ENCODE measurements around the gene ALOX15. TPM values are rescaled to one million over a fixed set of nuclear protein-coding genes. Genes with fewer than 3 reads are reported as not detected.

The ALOX15 gene
- total RNA-seq, 1 experiment from 2014 or later = not detected

DNA sequence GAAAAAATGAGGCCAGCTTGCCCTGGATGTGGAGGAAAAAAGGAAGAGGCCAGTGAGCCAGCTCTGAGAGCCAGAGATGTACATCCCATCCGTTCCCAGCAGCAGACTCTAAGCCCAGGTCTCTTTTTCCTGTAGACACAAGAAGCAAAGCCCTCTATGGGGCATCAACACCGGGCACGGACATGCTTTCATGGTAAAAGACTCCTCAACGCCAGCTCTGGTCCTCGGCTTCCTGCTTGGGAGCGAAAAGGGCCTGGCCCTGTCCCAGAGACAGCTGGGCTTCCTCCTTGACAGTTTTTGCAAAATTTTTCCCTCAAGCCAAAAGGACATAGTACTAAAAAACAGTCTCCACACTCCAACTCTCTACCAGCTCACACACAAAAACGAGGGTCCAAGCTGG is 35.3 kb upstream of the ALOX15 start:
- DNase-seq (ENCODE audit: low read depth, low spot score) = no peak
- BruUV-seq (replicated peaks) = no TSS peak
- in situ Hi-C loops (cut with HindIII; ENCODE audit: low pct_unique_long_range_greater_than_20kb, low sequenced_read_pairs) = no loop called here
- no peak for ATAC-seq
- intact Hi-C loops (cut with micrococcal nuclease; ENCODE audit: unreplicated experiment) = no loop called here
- Histone ChIP-seq H3K4me1 (ENCODE audit: control insufficient read depth, insufficient read depth, low read length) (peaks cover 8% of the 10 kb centered on the region; the same call in 1 of the 2 replicates), H3K27me3 (ENCODE audit: control insufficient read depth, insufficient read depth, low read length) (no peaks in the 10 kb centered on the region), H3K36me3 (ENCODE audit: control insufficient read depth, insufficient read depth, low read length) (peaks cover 5% of the 10 kb centered on the region), H3K27ac (ENCODE audit: low read length) (no peak overlapping the region), H3K9me3 (ENCODE audit: control insufficient read depth, insufficient read depth, low read depth, low read length) (no peaks in the 10 kb centered on the region), H3K4me3 (ENCODE audit: low read depth in 2 of 2, low read length in 2 of 2) (no peak overlapping the region)
- TF ChIP-seq SIN3A (IDR thresholded peaks at IDR 0.05; ENCODE audit: borderline replicate concordance, insufficient read depth, low read depth, low read length) (no peak), TCF7L2 (IDR thresholded peaks at IDR 0.05; ENCODE audit: low read depth, low read length) (no peak), POLR2AphosphoS5 (IDR thresholded peaks at IDR 0.05; ENCODE audit: low read depth, low read length) (no peak)
- TF ChIP-seq, protein P1, sequence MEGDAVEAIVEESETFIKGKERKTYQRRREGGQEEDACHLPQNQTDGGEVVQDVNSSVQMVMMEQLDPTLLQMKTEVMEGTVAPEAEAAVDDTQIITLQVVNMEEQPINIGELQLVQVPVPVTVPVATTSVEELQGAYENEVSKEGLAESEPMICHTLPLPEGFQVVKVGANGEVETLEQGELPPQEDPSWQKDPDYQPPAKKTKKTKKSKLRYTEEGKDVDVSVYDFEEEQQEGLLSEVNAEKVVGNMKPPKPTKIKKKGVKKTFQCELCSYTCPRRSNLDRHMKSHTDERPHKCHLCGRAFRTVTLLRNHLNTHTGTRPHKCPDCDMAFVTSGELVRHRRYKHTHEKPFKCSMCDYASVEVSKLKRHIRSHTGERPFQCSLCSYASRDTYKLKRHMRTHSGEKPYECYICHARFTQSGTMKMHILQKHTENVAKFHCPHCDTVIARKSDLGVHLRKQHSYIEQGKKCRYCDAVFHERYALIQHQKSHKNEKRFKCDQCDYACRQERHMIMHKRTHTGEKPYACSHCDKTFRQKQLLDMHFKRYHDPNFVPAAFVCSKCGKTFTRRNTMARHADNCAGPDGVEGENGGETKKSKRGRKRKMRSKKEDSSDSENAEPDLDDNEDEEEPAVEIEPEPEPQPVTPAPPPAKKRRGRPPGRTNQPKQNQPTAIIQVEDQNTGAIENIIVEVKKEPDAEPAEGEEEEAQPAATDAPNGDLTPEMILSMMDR (IDR thresholded peaks at IDR 0.05) = no peak
- TF ChIP-seq, protein P2, sequence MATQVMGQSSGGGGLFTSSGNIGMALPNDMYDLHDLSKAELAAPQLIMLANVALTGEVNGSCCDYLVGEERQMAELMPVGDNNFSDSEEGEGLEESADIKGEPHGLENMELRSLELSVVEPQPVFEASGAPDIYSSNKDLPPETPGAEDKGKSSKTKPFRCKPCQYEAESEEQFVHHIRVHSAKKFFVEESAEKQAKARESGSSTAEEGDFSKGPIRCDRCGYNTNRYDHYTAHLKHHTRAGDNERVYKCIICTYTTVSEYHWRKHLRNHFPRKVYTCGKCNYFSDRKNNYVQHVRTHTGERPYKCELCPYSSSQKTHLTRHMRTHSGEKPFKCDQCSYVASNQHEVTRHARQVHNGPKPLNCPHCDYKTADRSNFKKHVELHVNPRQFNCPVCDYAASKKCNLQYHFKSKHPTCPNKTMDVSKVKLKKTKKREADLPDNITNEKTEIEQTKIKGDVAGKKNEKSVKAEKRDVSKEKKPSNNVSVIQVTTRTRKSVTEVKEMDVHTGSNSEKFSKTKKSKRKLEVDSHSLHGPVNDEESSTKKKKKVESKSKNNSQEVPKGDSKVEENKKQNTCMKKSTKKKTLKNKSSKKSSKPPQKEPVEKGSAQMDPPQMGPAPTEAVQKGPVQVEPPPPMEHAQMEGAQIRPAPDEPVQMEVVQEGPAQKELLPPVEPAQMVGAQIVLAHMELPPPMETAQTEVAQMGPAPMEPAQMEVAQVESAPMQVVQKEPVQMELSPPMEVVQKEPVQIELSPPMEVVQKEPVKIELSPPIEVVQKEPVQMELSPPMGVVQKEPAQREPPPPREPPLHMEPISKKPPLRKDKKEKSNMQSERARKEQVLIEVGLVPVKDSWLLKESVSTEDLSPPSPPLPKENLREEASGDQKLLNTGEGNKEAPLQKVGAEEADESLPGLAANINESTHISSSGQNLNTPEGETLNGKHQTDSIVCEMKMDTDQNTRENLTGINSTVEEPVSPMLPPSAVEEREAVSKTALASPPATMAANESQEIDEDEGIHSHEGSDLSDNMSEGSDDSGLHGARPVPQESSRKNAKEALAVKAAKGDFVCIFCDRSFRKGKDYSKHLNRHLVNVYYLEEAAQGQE (IDR thresholded peaks at IDR 0.05; ENCODE audit: insufficient read depth in 1 of 2, low read depth in 2 of 2, low read length in 1 of 2) = no peak
- POLR2A ChIA-PET = no interaction called here
- CTCF ChIA-PET = no interaction called here

DNA sequence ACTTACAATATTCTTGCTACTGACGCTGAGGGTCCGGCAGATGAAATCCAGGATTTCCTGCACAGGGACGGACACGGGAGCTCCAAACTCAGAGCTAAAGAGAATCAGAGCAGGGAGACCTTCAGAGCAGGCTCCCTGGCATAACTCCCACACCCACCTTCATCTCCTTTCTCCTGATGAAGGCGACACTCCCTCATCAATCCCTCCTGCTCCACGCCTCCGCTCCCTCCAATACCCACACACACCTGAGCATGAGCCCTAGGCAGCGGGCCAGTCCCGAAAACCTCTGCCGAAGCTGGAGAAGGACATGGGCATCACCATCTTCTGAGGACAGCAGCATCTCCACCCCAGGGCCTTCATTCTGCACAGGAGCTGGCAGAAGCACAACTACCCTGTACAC is 34.3 kb upstream of the ALOX15 start:
- Histone ChIP-seq H3K9me3 (ENCODE audit: control insufficient read depth, insufficient read depth, low read depth, low read length) (no peaks in the 10 kb centered on the region), H3K4me1 (ENCODE audit: control insufficient read depth, insufficient read depth, low read length) (peaks cover 8% of the 10 kb centered on the region; the same call in 1 of the 2 replicates), H3K4me3 (ENCODE audit: low read depth in 2 of 2, low read length in 2 of 2) (no peak overlapping the region), H3K27me3 (ENCODE audit: control insufficient read depth, insufficient read depth, low read length) (no peaks in the 10 kb centered on the region), H3K27ac (ENCODE audit: low read length) (no peak overlapping the region), H3K36me3 (ENCODE audit: control insufficient read depth, insufficient read depth, low read length) (peaks cover 5% of the 10 kb centered on the region)
- intact Hi-C loops (cut with micrococcal nuclease; ENCODE audit: unreplicated experiment) = no loop called here
- DNase-seq (ENCODE audit: low read depth, low spot score) = no peak
- BruUV-seq (replicated peaks) = no TSS peak
- TF ChIP-seq, protein P1 (IDR thresholded peaks at IDR 0.05) = no peak
- TF ChIP-seq POLR2AphosphoS5 (IDR thresholded peaks at IDR 0.05; ENCODE audit: low read depth, low read length) = no peak
- TF ChIP-seq SIN3A (IDR thresholded peaks at IDR 0.05; ENCODE audit: borderline replicate concordance, insufficient read depth, low read depth, low read length) = no peak
- TF ChIP-seq, protein P2 (IDR thresholded peaks at IDR 0.05; ENCODE audit: insufficient read depth in 1 of 2, low read depth in 2 of 2, low read length in 1 of 2) = no peak
- no peak for TF ChIP-seq TCF7L2 (IDR thresholded peaks at IDR 0.05; ENCODE audit: low read depth, low read length)
- POLR2A ChIA-PET = no interaction called here
- no peak for ATAC-seq
- in situ Hi-C loops (cut with HindIII; ENCODE audit: low pct_unique_long_range_greater_than_20kb, low sequenced_read_pairs) = no loop called here
- CTCF ChIA-PET = no interaction called here

Measured in Panc1 (cell line).